ENCODE results near the gene THADA.
"Not testable (repeated sequence)": the region's sequence is repeated elsewhere in the genome, so short reads cannot be mapped to it uniquely, and the experiment has no call there.

THADA gene

GRCh38 chr2:43594875-43595274, 963 bp downstream of the THADA start:
- DNase-seq (ENCODE audit: low read depth in 2 of 2), result no peak

DNA sequence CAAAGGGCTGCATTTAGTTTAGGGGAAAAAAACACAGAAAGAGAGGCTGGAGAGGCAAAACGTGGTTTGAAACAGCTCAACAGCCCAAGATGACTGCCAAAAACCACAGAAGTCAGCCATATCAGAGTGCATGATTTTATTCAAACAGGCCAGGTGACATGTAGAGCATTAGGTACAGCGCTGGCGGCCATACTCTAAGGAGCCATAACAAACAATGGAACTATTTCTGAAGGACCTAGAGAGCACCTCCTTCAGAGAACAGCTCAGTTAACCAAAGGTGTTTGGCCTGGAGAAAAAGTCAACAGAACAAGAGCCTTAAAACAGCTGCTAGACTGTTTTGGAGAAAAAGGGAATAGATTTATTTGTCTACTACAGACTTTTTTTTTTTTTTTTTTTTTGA, 2.6 kb downstream of the THADA start:
- no peak for DNase-seq (ENCODE audit: low read depth in 2 of 2)

- DNase-seq (ENCODE audit: low read depth in 2 of 2), result no peak
Observed at GRCh38 chr2:43592443-43592842, 3.4 kb downstream of the THADA start.

DNA sequence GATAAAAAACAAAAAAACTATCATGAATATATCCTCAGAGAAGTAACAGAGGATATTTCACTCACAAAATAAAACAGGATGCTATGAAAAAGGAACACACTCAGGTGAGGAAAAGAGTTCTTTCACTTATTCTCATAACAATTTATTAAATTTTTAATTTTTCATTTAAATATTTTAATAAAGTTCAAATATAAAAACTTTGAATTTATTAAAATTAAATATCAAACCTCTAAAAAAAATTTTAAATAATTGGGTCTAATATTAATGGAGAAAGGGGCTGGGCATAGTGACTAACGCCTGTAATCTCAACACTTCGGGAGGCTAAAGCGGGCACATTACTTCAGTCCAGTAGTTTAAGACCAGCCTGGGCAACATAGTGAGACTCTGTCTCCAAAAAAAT, 10.1 kb downstream of the THADA start:
- DNase-seq (ENCODE audit: low read depth in 2 of 2), result no peak

DNA sequence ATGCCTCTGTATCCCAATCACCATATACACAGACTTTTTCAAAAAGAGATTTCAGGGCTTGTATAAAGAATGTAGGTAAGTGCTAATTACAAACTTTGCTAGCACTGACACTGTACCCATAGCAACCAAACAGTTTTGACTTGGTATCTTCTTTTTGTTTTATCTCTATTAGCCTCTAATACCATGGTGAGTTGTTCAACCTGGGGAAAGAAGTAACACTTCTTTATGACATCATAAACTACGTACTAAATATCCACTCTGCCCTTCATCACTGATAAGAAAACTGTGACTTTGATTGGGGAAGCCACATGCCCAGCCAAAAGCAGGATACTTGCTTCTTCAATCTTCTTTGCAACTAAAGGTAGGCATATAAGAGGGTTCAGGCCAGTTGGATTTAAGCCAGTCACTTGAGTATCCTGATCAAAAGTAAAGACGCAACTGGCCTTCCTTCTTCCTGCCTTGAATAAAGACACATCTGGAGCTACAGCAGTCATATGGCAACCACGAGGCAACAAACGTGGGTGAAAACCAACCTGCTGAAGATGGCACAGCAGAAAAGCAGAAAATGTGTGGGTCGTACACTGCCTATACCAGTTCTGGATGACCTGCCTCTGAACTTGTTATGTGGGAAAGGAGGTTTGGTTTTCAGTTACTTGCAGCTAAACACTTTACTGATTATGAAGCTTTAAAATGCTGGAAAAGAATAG, 16.4 kb downstream of the THADA start:
- DNase-seq (ENCODE audit: low read depth in 2 of 2), result no peak

DNA sequence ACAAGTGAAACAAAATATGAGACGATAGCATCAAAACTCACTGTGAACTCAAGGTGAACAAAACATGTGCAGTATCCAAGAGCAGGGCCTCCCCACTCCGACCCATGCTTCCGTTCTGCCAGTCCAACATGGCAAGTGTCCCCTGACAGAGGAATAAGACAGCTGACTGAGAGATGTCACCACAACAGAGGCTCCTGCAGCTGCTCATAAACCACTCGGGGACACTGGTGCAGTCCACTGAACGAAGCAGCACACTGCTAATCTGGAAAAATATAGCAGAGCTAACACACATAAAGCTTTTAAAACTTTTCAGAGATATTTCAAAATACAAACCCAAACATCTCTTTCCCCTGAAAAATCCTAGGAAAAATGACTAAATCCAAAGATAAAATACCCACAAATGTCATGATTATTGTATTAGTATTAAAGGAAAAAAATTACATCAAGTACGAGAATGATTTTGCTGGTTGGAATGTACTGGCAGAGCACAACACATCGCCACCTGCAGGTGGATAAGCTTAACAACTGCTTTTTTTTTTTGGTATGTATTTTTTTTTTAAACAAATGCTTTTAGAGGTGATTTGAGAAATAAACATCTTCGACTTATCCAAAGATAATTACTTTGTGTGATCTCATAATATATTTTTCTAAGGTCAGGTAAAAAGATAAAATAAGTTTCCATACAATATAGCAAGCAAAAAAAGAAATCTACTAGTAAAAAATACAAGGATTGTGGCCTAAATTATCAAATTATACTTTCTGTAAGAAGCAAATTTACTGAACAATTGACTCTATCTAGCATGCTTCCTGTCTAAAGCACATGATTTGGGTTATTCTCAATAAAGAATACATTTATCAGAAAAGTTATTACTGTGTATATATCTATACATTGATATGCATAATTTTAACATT, 18.6 kb downstream of the THADA start:
- DNase-seq (ENCODE audit: low read depth in 2 of 2), result no peak

- DNase-seq (ENCODE audit: low read depth in 2 of 2), result no peak
Observed at GRCh38 chr2:43572244-43572643, 23.6 kb downstream of the THADA start.

- DNase-seq (ENCODE audit: low read depth in 2 of 2), result no peak
Observed at GRCh38 chr2:43569921-43570320, 25.9 kb downstream of the THADA start.

- DNase-seq (ENCODE audit: low read depth in 2 of 2), result no peak
Observed at GRCh38 chr2:43568228-43568627, 27.6 kb downstream of the THADA start.

DNA sequence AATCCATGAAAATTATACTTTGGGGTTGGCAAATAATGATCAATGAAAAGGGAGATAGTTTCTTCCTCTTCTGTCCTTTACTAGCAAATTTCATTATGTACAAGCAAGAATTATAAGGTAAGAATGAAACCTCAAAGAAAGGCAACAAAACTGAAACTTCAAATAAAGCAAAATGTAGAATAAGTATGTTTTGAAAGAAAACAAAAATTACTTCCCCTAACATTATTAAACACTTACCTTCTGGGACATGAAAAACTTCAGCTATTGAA, 29.4 kb downstream of the THADA start:
- no peak for DNase-seq (ENCODE audit: low read depth in 2 of 2)

- no peak for DNase-seq (ENCODE audit: low read depth in 2 of 2)
Observed at GRCh38 chr2:43563679-43564078, 32.2 kb downstream of the THADA start.

DNA sequence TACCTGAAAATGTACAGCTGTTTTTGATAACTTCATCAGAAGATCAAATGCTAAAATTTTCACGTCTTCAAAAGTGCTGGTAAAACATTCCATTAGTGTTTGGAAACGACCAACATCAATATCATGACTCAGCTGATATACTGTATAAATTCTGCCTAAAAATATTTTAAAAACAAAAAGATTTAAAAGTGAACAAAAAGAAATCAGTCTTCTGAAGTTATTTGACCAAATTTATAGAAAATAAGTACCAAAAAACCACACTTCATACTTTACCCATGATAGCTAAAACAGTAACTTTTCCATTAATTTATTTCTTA, 35.6 kb downstream of the THADA start:
- DNase-seq (ENCODE audit: low read depth in 2 of 2), result no peak

DNA sequence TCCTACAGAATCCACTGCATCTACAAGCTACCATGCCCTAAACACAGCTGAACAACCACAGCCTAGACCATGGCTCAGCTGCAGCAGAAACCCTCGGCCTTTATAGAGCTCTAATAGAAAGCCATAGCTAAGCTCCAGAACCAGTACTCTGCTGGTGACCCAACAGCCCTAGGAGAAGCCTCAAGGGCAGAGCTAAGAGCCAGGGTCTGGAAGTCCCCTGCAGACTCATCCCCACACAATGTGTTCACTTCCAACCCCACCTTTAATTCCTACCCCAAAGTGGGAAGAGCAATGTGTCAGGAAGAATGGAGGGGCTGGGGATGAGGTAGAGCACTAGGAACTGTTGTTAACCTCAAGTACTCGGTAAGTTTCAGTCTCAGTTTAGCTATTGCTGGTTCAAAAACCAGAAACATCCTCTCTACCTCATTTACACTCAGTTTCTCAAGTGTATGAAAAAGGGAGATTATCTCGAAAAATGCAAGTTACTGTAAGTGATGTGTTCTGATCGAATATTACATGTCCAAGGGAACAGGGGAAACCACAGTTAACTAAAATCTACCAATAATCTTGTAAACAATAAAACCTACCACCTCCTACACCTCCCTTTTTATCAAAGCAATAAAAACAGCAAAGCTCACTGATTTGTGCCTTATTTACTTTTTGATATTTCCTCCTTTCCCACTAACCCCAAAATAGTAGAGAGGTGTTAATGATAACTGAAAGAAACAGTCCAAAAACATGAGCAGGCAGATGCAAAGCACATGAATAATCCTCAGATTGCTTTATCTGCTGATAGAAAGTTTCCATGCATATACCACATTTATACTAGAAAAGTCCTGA, 36.2 kb downstream of the THADA start:
- DNase-seq (ENCODE audit: low read depth in 2 of 2), result no peak

GRCh38 chr2:43557196-43557595, 38.6 kb downstream of the THADA start:
- no peak for DNase-seq (ENCODE audit: low read depth in 2 of 2)

DNA sequence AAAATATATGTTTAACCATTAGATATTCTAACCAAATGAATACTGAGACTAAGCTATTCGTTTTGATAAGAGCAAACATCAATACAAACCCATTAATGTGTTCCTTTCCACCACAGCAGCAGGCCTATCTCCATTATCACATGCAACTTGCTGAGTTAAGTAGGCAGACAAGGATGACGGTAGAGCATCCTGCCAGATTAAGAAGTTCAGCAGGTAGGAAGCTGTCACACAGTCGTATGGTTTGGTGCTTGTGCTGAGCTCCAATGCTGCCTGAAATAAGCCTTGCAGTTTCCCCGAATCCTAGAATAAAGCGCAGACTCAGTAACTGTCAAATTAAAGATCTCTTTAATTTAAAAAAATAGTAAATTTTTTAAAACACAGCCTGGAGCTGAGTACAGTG, 39.6 kb downstream of the THADA start:
- no peak for DNase-seq (ENCODE audit: low read depth in 2 of 2)

GRCh38 chr2:43553341-43553855, 42.4 kb downstream of the THADA start:
- DNase-seq (ENCODE audit: low read depth in 2 of 2), result no peak

- DNase-seq (ENCODE audit: low read depth in 2 of 2), result no peak
Observed at GRCh38 chr2:43551990-43552389, 43.8 kb downstream of the THADA start.

- not testable (repeated sequence) for DNase-seq (ENCODE audit: low read depth in 2 of 2)
Observed at GRCh38 chr2:43548381-43548780, 47.5 kb downstream of the THADA start.

- DNase-seq (ENCODE audit: low read depth in 2 of 2), result no peak
Observed at GRCh38 chr2:43542285-43542933, 53.4 kb downstream of the THADA start.

- no peak for DNase-seq (ENCODE audit: low read depth in 2 of 2)
Observed at GRCh38 chr2:43541165-43541564, 54.7 kb downstream of the THADA start.

- DNase-seq (ENCODE audit: low read depth in 2 of 2), result no peak
Observed at GRCh38 chr2:43540021-43540779, 55.6 kb downstream of the THADA start.

All from stimulated activated CD4-positive, alpha-beta T cell treated with anti-CD3 and anti-CD28 coated beads, Interleukin-1b, Interleukin-23, amount 100 ng/mL, for 1 hour (primary cell).